OCI-M2 (cell line): Measurements from ENCODE around the gene OLFML3.

Source experiments
- DNase-seq: peaks from one replicate; lab custom pipeline; 2025; ENCODE audit not compliant: unreplicated experiment; lab: John Stamatoyannopoulos, UW

The OLFML3 gene

DNA sequence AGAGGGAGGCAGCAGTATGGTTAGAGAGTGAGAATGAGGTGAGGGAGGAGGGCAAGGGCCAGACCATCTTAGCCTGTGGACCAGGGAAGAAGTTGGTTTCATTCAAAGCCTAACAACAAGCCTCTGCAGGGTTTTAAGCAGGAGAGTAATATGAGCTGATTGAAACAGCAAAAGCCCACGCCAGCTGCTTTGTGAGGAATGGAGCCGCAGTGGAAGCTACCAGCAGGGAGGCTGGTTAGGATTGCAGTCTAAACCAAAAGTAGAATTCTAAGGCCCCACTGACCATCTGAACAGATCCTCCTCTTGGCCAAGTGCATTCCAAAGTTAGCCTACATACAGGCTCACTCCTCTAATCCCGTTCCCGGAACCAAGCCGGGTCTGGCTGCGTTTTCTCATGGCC is 44.8 kb downstream of the OLFML3 start:
- DNase-seq: no peak

DNA sequence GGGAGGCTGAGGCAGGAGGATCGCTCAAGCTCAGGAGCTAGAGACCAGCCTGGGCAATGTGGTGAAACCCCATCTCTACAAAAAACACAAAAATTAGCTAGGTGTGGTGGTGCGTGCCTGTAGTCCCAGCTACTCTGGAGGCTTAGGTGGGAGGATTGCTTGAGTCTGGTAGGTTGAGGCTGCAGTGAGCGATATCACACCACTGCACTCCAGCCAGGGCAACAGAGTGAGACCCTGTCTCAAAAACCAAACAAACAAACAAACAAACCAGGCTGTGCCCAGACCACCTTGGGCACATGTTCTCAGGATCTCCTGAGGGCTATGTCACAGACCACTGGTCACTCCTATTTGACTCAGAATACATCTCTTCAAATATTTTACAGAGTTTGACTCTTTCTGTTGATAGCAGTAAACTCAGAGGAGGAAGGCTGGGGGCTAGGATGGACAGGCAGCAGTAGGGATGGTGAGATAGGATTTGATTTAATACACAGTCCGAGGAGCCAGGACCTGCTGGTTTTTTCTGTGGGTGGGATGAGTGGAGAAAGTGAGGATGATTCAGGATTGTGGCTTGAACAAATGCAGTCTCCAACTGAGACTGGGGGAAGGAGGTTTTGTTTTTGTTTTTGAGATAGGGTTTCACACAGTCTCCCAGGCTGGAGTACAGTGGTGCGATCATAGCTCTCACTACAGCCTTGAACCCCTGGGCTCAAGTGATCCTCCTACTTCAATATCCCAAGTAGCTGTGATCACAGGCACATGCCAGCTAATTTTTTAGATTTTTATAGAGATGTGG is 46.5 kb downstream of the OLFML3 start:
- no peak for DNase-seq

DNA sequence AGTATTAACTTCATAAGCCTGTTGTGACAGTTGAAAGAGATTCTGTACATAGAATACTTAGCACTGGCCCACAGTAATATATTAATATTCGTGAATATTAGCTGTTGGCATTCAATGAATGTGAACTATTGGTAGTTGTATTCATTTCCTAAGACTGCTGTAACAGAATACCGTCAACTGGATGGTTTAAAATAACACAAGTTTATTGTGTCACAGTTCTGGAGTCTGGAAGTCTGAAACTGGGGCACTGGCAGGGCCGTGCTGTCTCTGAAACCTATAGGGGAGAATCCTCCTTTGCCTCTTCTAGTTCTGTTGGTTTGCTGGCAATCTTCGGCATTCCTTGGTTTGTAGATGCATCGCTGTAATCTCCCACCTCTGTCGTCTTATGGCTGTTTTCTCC is 47.5 kb downstream of the OLFML3 start:
- DNase-seq: no peak
